ENCODE data around the gene PHYKPL. TPM values are rescaled to one million over a fixed set of nuclear protein-coding genes. Genes with fewer than 3 reads are reported as not detected.

Gene PHYKPL
- total RNA-seq, 1 experiment from 2014 or later = 78.2 TPM

DNA sequence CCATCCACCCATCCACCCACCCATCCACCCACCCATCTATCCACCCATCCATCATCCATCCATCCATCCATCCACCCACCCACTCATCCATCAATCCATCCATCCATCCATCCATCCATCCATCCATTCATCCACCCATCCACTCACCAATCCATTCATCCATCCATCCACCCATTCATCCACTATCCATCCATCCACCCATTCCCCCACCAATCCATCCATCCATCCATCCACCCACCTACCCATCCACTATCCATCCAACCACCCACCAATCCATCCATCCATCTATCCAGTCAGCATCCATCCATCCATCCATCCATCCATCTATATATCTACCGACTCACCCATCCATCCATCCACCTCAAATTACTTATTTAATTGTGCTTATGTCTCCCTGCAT is 36.9 kb upstream of the PHYKPL start:
- no TSS peak for BruUV-seq (replicated peaks)
- Mint-ChIP-seq H3K36me3 (ENCODE audit: insufficient read depth, unreplicated experiment) (no peaks in the 10 kb centered on the region), H3K4me1 (ENCODE audit: low read depth, unreplicated experiment) (no peaks in the 10 kb centered on the region), H3K27ac (ENCODE audit: unreplicated experiment) (no peak overlapping the region), H3K4me3 (ENCODE audit: unreplicated experiment) (no peak overlapping the region), H3K27me3 (ENCODE audit: insufficient read depth, unreplicated experiment) (no peaks in the 10 kb centered on the region), H3K9me3 (ENCODE audit: unreplicated experiment) (no peaks in the 10 kb centered on the region)
- POLR2A ChIA-PET = no interaction called here
- Histone ChIP-seq H3K4me3 (ENCODE audit: low read depth, low read length) (no peak overlapping the region), H3K36me3 (ENCODE audit: control insufficient read depth, insufficient read depth, low read length) (no peaks in the 10 kb centered on the region), H3K4me1 (no peaks in the 10 kb centered on the region), H3K27me3 (replicated peaks; ENCODE audit: control insufficient read depth, insufficient read depth, low read length) (no peaks in the 10 kb centered on the region), H3K9me3 (no peaks in the 10 kb centered on the region; the same call in 1 of the 2 replicates)
- DNase-seq = no peak
- intact Hi-C loops (cut with micrococcal nuclease; ENCODE audit: unreplicated experiment) = no loop called here
- CTCF ChIA-PET = no interaction called here
- no peak for TF ChIP-seq CTCF (IDR thresholded peaks at IDR 0.05; ENCODE audit: insufficient read depth in 1 of 2, low read depth in 1 of 2, low read length in 1 of 2, severe bottlenecking in 1 of 2, unreplicated experiment in 1 of 2)

DNA sequence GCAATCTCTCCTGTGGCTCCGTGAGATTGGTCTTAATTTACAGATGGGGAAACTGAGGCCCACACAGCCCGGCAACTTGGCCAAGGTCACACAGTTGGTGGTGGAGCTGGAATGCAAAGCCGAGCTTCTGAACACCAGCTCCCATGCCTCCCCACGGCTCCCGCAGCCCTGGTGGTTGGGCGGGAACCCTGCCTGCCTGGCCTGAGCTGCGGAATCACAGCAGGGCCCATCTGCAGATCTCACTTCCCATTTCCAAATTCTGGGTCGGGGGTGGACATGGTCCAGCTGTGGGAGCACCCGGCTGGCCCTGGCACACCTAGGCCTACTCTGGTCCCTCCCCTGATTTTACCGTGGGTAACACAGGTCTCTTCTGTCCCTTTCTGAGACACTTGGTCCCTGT is 35.3 kb upstream of the PHYKPL start:
- no peaks in the 10 kb centered on the region for H3K36me3 Mint-ChIP-seq (ENCODE audit: insufficient read depth, unreplicated experiment)
- ChIA-PET POLR2A (no interaction called here), CTCF (no interaction called here)
- H3K27ac Mint-ChIP-seq (ENCODE audit: unreplicated experiment) = no peak overlapping the region
- no TSS peak for BruUV-seq (replicated peaks)
- H3K36me3 ChIP-seq (ENCODE audit: control insufficient read depth, insufficient read depth, low read length) = no peaks in the 10 kb centered on the region
- H3K27me3 ChIP-seq (replicated peaks; ENCODE audit: control insufficient read depth, insufficient read depth, low read length) = no peaks in the 10 kb centered on the region; the same call in 1 of the 2 replicates
- H3K9me3 ChIP-seq = no peaks in the 10 kb centered on the region; the same call in 1 of the 2 replicates
- peaks cover 10% of the 10 kb centered on the region for H3K9me3 Mint-ChIP-seq (ENCODE audit: unreplicated experiment)
- H3K27me3 Mint-ChIP-seq (ENCODE audit: insufficient read depth, unreplicated experiment) = no peaks in the 10 kb centered on the region
- H3K4me3 ChIP-seq (ENCODE audit: low read depth, low read length) = no peak overlapping the region
- no peak overlapping the region for H3K4me3 Mint-ChIP-seq (ENCODE audit: unreplicated experiment)
- no peak for TF ChIP-seq CTCF (IDR thresholded peaks at IDR 0.05; ENCODE audit: insufficient read depth in 1 of 2, low read depth in 1 of 2, low read length in 1 of 2, severe bottlenecking in 1 of 2, unreplicated experiment in 1 of 2)
- intact Hi-C loops (cut with micrococcal nuclease; ENCODE audit: unreplicated experiment) = no loop called here
- no peak for DNase-seq
- no peaks in the 10 kb centered on the region for H3K4me1 ChIP-seq
- H3K4me1 Mint-ChIP-seq (ENCODE audit: low read depth, unreplicated experiment) = no peaks in the 10 kb centered on the region

DNA sequence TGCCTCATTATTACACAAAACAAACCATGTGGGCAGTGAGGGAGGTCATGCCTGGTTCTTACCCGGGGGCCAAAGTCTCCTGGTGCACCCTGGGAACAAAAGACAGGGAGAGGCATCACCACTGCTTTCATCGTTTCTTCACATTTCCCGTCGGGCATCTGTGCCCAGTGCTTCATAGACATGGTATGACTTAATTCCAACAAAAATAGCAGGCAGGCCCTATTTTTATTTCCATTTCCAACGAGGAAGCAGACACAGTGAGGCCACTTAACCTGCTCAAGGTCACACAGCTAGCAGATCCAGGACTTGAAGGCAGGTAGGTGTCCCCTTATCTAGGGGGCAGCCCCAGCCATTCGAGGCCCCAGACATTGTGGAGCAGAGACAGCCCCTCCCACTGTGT is 34.6 kb upstream of the PHYKPL start:
- Mint-ChIP-seq H3K27me3 (ENCODE audit: insufficient read depth, unreplicated experiment) (no peaks in the 10 kb centered on the region), H3K9me3 (ENCODE audit: unreplicated experiment) (peaks cover 10% of the 10 kb centered on the region), H3K4me3 (ENCODE audit: unreplicated experiment) (no peak overlapping the region), H3K27ac (ENCODE audit: unreplicated experiment) (no peak overlapping the region), H3K36me3 (ENCODE audit: insufficient read depth, unreplicated experiment) (no peaks in the 10 kb centered on the region), H3K4me1 (ENCODE audit: low read depth, unreplicated experiment) (no peaks in the 10 kb centered on the region)
- Histone ChIP-seq H3K27me3 (replicated peaks; ENCODE audit: control insufficient read depth, insufficient read depth, low read length) (no peaks in the 10 kb centered on the region; the same call in 1 of the 2 replicates), H3K36me3 (ENCODE audit: control insufficient read depth, insufficient read depth, low read length) (no peaks in the 10 kb centered on the region), H3K4me3 (ENCODE audit: low read depth, low read length) (no peak overlapping the region), H3K4me1 (peaks cover 2% of the 10 kb centered on the region; the same call in 1 of the 2 replicates), H3K9me3 (no peaks in the 10 kb centered on the region; the same call in 1 of the 2 replicates)
- CTCF ChIA-PET = no interaction called here
- BruUV-seq (replicated peaks) = no TSS peak
- POLR2A ChIA-PET = no interaction called here
- no peak for DNase-seq
- TF ChIP-seq CTCF (IDR thresholded peaks at IDR 0.05; ENCODE audit: insufficient read depth in 1 of 2, low read depth in 1 of 2, low read length in 1 of 2, severe bottlenecking in 1 of 2, unreplicated experiment in 1 of 2) = no peak
- intact Hi-C loops (cut with micrococcal nuclease; ENCODE audit: unreplicated experiment) = no loop called here
